Pancreas (tissue), 10 donors: ENCODE results near the gene PXK. TPM values are rescaled to one million over a fixed set of nuclear protein-coding genes. Genes with fewer than 3 reads are reported as not detected.

Source experiments
- ATAC-seq, 4 donors: fragments of 200-7000 bp; cut with Tn5 transposase; one replicate each; pipeline versions ENCODE4 v1.8.0 to v1.9.1; 2020; ENCODE audit warnings: mild to moderate bottlenecking in 4 of 4, moderate library complexity in 4 of 4
- DNase-seq, 6 donors: peaks; one replicate each; pipeline ENCODE4 v3.0.0-alpha.2; 2020
- FAIRE-seq: peaks from 2 replicates; lab custom pipeline; 2012; peaks lifted over from hg19 to GRCh38; lab: Jason Lieb, UNC
- H3K27ac ChIP-seq, 4 donors: fragments of 200-600 bp; sonication (generic); 1 replicate in 3 of 4; 2 replicates in 1 of 4; pipeline versions ENCODE4 v1.5.0 to v1.8.0; 2020
- H3K27me3 ChIP-seq, 4 donors: fragments of 200-600 bp; one replicate each; pipeline ENCODE4 v1.8.0; 2021
- H3K36me3 ChIP-seq, 3 donors: fragments of 200-600 bp; sonication (generic) in 1 of 3; one replicate each; pipeline versions ENCODE4 v1.5.0 to v1.8.0; 2020 to 2021
- H3K4me1 ChIP-seq, 3 donors: fragments of 200-600 bp; one replicate each; pipeline ENCODE4 v1.8.0; 2021
- H3K4me3 ChIP-seq, 4 donors: fragments of 200-600 bp; sonication (generic) in 2 of 4; one replicate each; pipeline versions ENCODE4 v1.5.0 to v1.8.0; 2020 to 2021
- H3K9me3 ChIP-seq, 4 donors: fragments of 200-600 bp; one replicate each; pipeline ENCODE4 v1.8.0; 2021
- CTCF ChIP-seq, 4 donors: fragments of 200-600 bp; sonication (generic) in 3 of 4; IDR thresholded peaks; one replicate each; pipeline versions ENCODE4 v1.5.0 to v1.8.0; 2021; ENCODE audit warnings: antibody characterized with exemption in 4 of 4
- WGBS, 2 donors: extraction: QIAGEN DNeasy Blood & Tissue Kit; methylation state at CpG; one replicate each; pipeline ENCODE4 v1.1.7; 2013; 5-methylcytosine and 5-hydroxymethylcytosine counted together
- intact Hi-C, 3 donors: fragments of 100-400 bp; cut with DNase I; formaldehyde crosslinking; loops; one replicate each; pipeline versions ENCODE4 v1.11.1 to v1.14.2; 2022
- polyA plus RNA-seq, 2 donors: library from polyadenylated mRNA; stranded (reverse); fragments of 200-250 nt; gene quantifications; one replicate each; pipeline ENCODE4 v1.2.3, GENCODE V29; 2013
- total RNA-seq, 6 donors: library from RNA; stranded (reverse); fragmentation: NEBNext Ultra II Directional in 4 of 6; extraction: Animal tissue kit (Norgen Biotek cat#: 25700) in 4 of 6; gene quantifications; one replicate each; pipeline versions ENCODE4 v1.2.1 to v1.2.4, GENCODE V29; 2021 to 2023
- donor health status: healthy with polysubstance abuse.
- donor health status: DM: no; HTN: no; CAD: no; lungs with moderate emphysema.
- donor health status: DM: no; HTN: no; CAD: no.
- donor health status: control.
- donor health status: control.
- donor health status: Bipolar disorder and iron deficiency.
- donor health status: DM: yes; HTN: yes; CAD: no.
- donor health status: DM: no; HTN: no; CAD: no.
- donor health status: DM: no; HTN: no; CAD: no.
- donor health status: DM: yes; HTN: yes; CAD: no.

The PXK gene
- total and polyA plus RNA-seq, 8 donors = 3.2 to 11.2 (median 7.4) TPM

DNA sequence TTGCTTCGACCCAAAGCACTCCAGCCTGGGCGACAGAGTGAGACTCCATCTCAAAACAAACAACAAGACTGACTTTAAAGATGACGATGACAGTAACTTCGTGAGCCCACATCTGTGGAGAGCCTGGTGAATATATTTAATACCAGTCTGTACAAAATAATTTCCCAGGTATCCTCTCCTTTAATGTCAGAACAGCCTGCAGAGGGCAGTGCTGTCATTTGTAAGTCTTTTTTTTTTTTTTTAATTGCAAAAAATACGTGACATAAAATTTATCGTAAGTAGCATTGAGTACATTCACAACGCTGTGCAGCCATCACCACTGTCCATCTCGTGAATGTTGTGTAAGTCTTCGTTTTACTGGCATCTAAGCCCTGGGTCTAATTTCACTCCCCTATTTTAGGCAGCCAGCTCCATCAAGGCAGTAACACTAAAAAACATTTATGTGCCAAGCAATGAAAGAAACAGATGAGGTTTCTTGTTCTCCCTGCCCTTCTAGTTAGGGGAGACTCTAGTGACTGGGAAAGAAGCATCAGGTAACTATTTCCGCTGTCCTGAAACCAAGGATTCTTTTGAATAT lies 25.0 kb upstream of the PXK start:
- intact Hi-C loops = no loop called here

GRCh38 chr3:58308728-58309127 lies 24.0 kb upstream of the PXK start:
- Histone ChIP-seq H3K36me3 (peaks cover 0 to 26% (median 17%) of the 10 kb centered on the region in 3 donors), H3K4me3 (no peak overlapping the region), H3K9me3 (no peaks in the 10 kb centered on the region), H3K27ac (no peak overlapping the region), H3K27me3 (no peaks in the 10 kb centered on the region), H3K4me1 (peaks cover 8 to 16% (median 15%) of the 10 kb centered on the region in 3 donors)
- no peak for ATAC-seq
- FAIRE-seq = no peak
- WGBS, 2 donors = 19 to 20% methylated on average over 1 of the region's 1 CpG
- TF ChIP-seq CTCF (IDR thresholded peaks at IDR 0.05) = no peak
- DNase-seq = no peak
- intact Hi-C loops = no loop called here

More for the DNA sequence above, 25.0 kb upstream of the PXK start:
- 15 to 19% methylated on average over 10 of the region's 10 CpGs for WGBS, 2 donors
- no peaks in the 10 kb centered on the region for H3K9me3 ChIP-seq
- DNase-seq = peak in 2 of 6 donors; percentile 12 to 21
- ATAC-seq = peak in 2 of 4 donors; percentile 12 to 17
- peaks cover 0 to 26% (median 10%) of the 10 kb centered on the region in 3 donors for H3K36me3 ChIP-seq
- TF ChIP-seq CTCF (IDR thresholded peaks at IDR 0.05) = peak in 2 of 4 donors; percentile 22 to 30
- no peak overlapping the region for H3K27ac ChIP-seq
- peak overlapping the region; percentile 62 to 87 (median 83) for H3K4me3 ChIP-seq
- no peaks in the 10 kb centered on the region for H3K27me3 ChIP-seq
- H3K4me1 ChIP-seq = peaks cover 8 to 16% (median 15%) of the 10 kb centered on the region in 3 donors
- no peak for FAIRE-seq

GRCh38 chr3:58317811-58318210 lies 14.9 kb upstream of the PXK start:
- no peaks in the 10 kb centered on the region for H3K27me3 ChIP-seq
- no peak overlapping the region for H3K4me3 ChIP-seq
- no peaks in the 10 kb centered on the region for H3K4me1 ChIP-seq
- no peak overlapping the region for H3K27ac ChIP-seq
- no peak for DNase-seq
- intact Hi-C loops = loop anchor here in 1 of 3 donors (5.0 kb wide), 1 partner anchor 94 kb away; no protein-coding TSS in a partner anchor
- no peak for TF ChIP-seq CTCF (IDR thresholded peaks at IDR 0.05)
- no peak for ATAC-seq
- H3K9me3 ChIP-seq = no peaks in the 10 kb centered on the region
- 81 to 97% methylated on average over 2 of the region's 2 CpGs for WGBS, 2 donors
- peaks cover 0 to 35% (median 20%) of the 10 kb centered on the region in 3 donors for H3K36me3 ChIP-seq
- FAIRE-seq = no peak

DNA sequence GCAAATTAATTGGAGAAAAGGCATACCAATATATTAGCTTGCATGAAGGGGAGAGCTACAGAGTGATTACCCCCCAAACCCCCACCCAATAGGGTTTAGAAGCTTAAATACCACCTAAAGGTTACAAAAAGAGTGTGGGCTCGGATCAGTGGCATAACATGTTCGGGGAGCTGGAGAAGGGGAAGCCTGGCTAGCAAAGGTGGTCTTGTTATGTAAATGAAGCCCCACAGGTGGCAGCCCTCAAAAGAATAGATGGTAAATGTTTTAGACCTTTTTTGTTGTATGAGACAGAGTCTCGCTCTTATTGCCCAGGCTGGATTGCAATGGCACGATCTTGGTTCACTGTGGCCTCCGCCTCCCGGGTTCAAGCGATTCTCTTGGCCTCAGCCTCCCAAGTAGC lies 10.9 kb upstream of the PXK start:
- no peak for ATAC-seq
- intact Hi-C loops = no loop called here
- no peak overlapping the region for H3K4me3 ChIP-seq
- H3K27ac ChIP-seq = no peak overlapping the region
- DNase-seq = no peak
- peaks cover 0 to 19% (median 11%) of the 10 kb centered on the region in 3 donors for H3K36me3 ChIP-seq
- H3K27me3 ChIP-seq = no peaks in the 10 kb centered on the region
- 93 to 97% methylated on average over 7 of the region's 7 CpGs for WGBS, 2 donors
- H3K9me3 ChIP-seq = no peaks in the 10 kb centered on the region
- TF ChIP-seq CTCF (IDR thresholded peaks at IDR 0.05) = no peak
- peaks cover 5 to 10% (median 7%) of the 10 kb centered on the region in 3 donors for H3K4me1 ChIP-seq
- no peak for FAIRE-seq

- intact Hi-C loops = no loop called here
- H3K4me1 ChIP-seq = peaks cover 5 to 10% (median 7%) of the 10 kb centered on the region in 3 donors
- H3K36me3 ChIP-seq = peaks cover 0 to 9% (median 3%) of the 10 kb centered on the region in 3 donors
- FAIRE-seq (no peak), ATAC-seq (peak in 1 of 4 donors; percentile 23), DNase-seq (no peak)
- H3K27me3 ChIP-seq = no peaks in the 10 kb centered on the region
- no peak overlapping the region for H3K4me3 ChIP-seq
- no peaks in the 10 kb centered on the region for H3K9me3 ChIP-seq
- TF ChIP-seq CTCF (IDR thresholded peaks at IDR 0.05) = no peak
- no peak overlapping the region for H3K27ac ChIP-seq
- 42 to 48% methylated on average over 1 of the region's 1 CpG for WGBS, 2 donors
Measured at GRCh38 chr3:58322793-58323192, 9.9 kb upstream of the PXK start.
